ENCODE data around the gene COX15.
"Not testable (repeated sequence)": the region's sequence is repeated elsewhere in the genome, so short reads cannot be mapped to it uniquely, and the experiment has no call there.

The COX15 gene

DNA sequence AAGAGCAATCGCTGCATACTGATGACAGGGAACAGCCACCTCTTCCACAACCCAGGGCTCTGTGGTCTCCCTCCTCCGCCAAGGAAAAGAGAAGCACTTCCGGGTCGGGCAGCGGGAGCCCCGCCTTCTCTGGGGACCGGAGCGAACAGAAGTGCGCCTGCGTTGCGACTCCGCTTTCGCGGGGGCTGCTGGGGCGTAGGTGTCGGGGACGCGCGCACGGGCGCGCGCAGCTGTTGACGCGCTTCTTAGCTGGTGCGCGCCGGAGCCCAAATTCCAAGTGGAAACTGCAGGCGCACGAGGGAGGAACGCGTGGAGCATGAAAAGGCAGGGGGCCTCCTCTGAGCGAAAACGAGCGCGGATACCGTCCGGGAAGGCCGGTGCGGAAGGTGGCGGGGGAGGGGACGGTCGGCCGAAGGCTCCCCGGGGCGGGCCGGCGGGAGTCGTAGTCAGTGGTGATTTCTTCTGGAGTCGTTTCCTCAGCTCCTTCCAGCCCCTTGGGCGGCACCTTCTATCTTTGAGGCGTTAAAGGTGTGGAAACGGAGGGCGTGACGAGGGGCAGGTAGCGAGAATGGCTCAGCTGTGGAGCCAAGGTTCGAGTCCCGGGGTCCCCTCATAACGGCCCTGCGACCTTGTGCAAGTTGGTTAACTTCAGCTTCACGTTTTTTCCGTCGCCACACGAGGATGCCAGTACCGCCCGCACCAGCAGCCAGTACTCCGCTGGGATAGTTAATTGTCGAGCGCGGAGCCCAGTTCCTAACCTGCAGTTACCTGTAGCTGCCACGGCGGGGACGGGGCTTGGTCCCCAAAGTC, at the start of gene COX15, which contains the start of gene CUTC:
TSS of gene COX15 (minus strand) at position 95 of the 810 bp plus-strand sequence. CDS start at position 17, 78 bp downstream.
TSS of gene CUTC (plus strand) at position 202 of the 810 bp plus-strand sequence. CDS start at position 317, 115 bp downstream.
- peak; percentile 92 to 93 for DNase-seq

DNA sequence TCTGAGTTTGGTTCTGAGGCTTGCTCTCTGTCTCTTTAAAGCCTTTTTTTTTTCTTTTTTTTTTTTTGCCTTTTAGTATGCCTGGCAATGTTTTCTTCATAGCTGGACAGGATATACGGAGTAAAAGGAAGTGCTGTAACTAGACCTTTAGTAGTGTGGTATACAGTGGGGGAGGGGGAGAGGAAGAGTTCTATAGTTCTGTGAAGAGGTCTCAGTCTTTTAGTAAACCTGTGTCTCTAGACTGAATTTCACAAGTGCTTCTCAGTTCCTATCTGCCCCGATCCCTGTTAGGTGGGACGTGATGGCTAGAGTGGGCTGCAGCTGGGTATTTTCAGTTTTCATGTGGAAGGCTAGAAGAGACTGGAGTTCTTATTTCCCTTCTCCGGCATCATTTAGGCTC, 47.4 kb upstream of the COX15 start:
- DNase-seq: no peak

DNA sequence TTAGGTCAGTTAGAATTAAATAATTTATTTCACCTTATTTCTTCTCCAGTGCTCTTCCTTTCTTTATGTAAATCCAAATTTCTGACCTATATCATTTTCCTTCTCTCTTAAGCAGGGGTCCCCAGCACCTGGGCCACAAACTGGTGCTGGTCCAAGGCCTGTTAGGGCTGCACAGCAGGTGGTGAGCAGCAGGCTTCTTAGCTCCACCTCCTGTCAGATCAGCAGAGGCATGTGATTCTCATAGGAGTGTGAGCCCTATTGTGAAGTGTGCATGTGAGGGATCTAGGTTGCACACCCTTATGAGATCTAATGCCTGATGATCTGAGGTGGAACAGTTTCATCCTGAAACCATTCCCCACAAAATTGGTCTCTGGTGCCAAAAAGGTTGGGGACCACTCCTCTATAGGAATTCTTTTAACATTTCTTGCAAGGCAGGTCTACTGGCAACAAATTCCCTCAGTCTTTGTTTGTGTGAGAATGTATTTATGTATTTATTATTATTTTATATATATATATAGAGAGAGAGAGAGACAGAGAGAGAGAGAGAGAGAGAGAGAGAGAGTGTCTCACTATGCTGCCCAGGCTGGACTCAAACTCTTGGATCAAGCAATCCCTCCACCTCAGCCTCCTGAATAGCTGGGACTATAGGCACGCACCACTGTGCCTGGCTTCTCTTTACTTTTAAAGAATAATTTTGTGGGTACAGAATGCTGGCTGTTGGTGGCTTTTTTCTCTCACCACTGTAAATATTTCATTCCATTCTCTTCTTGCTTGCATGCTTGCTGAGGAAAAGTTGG, 46.2 kb upstream of the COX15 start:
- DNase-seq: no peak

DNA sequence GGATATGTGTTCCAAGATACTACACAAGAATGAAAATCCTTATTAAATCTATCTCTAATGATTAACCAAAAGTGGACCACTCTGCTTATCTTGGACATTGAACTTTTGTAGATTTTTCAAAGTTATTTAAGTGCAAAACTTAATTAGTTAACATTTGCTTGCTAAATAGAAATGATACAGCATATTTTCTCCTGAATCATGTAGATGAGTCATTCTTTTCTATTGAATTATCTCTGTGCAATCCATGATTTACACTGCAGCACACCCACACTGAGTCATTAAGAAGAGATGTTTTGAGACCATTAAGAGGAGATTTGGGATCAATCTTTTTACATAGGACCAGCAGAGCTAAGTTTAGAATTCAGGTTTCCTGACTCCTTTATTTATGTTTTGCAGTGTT, 43.9 kb upstream of the COX15 start:
- DNase-seq: no peak

DNA sequence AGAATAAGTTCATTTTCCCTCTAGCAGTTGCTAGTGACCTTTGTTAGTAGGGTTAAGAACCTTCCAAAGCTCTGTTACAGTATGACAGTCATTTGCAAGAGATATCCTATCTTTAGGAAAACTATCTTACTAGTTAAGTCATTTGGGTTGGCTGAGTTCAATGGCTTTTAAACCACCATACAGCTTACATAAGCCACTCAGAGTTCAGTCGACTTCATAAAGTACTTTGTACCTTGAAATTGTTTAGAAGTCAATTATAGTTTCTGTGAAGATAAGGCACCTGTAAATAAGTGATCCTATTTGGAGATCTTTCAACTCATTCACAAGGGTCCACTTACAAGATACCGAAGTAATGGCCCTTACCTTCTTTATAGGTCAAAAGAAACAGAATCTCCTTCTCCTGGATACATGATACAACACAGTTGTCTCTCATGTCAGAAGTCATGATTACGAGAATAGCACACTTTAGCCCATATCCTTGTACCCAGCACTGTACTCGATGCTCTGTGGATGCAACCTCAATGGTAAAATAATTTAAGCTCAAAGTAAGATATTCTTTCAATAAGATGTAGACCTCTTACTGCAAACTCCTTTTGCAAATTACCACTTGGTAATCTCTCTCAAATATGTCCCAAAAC, 38.6 kb upstream of the COX15 start:
- no peak for DNase-seq

DNA sequence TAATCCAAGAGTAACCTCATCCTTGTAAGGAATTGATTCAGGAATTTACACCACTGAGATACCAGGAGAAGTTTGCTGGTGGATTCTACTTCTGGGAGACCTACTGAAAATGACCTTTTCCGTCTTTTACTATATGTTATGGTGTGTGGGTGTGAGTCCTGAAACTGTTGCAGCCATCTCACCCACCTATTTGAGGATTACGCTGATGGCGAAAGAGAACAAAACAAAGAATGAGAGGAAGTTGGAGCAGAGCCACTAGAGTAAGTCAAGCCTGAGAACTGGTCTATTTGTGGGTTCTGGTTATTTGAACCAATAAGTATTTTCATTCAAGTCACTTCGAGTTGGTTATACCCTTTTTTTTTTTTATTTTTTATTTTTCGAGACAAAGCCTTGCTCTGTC, 37.8 kb upstream of the COX15 start:
- no peak for DNase-seq

DNA sequence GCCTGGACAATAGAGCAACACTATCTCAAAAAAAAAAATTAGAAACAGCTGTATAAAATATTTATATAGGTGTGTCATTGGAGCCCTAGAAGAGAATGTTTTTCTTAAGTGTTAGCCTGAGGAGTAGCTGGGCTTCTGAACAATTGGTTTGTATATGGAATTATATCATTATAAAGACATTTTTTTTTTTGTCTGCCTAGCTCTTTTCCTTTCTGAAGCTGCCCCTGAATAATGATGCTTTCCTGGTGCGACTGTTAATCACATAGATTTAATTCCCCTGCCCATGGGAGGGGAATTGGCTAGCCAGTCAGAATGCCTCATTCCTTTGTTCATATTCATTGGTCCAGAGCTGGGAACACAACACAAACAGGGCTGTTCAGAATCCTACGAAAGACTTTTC, 36.6 kb upstream of the COX15 start:
- DNase-seq: no peak

DNA sequence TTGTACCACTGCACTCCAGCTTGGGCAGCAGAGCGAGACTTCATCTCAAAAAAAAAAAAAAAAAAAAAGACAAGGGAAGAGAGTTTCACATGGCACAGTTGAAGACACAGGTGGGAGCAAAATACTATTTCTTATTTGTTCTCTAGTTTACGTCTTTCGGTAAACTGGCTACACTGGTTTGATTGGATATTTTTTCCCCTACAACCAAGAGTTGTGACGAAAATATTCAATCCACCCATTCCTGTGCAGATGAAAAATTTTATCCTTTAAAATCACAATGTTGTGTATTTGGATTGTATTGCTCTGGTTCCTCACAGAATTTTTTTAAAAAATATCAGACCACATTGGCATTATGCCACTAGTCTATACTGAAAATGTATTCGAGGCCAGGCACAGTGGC, 36.0 kb upstream of the COX15 start:
- DNase-seq: no peak

DNA sequence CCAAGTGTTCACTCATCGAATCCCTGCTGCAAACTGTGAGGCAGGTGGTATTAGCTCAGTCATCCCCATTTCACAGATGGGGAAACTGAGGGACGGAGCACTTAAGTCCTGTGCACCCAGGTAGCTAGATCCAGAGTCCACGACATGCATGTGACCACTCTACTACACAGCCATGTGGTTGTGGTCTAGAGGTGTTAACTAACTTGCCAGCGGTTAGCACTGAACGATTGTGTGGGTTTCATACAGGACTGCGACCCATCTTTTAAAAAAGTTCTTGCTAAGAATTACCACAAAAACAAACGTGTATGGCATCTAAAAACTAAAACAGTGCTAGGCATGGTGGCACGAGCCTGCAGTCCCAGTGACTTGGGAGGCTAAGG, 34.4 kb upstream of the COX15 start:
- no peak for DNase-seq

DNA sequence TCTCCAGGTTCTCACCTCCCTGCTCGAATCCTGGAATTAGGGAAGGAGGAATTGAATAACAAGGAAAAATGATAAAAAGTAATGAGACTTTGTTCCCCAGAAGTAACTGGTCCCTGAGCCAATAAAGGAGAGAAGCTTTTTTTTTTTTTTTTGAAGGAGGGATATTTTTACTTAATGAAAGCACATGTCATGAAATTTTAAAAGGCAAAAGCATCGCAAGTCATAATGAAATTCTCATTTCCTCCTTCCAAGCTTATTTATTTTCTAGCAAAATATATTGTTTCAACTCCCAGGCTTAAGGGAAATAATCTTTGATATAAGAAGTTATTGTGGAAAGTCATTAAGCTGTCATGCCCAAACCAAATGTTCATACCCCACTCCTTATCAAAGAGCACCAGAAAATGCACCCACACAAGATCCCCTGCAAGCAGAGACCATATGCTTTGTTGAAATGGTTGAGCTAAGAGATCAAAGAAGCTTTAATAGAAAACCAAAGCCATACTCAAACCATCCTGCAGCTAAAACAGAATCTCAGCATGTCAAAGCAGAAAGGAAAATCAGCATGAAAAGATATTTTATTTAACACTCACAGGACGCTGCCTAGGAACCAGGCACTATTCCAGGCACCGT, 33.9 kb upstream of the COX15 start:
- no peak for DNase-seq

DNA sequence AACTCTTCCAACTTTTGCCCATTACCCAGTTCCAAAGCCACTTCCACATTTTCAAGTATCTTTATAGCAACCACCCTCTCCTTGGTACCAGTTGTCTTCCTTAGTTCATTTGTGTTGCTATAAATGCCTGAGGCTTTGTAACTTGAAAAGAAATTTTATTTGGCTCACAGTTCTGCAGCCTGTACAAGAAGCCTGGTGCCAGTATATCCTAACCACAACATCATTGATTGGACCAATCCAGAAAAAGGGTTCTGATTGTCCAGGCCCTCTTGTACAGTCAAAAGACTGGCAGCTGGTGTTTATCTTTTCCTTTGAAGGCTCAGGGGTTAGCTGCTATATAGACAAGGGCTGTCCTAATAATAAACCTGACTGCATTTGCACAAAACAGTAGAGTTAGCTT, 29.4 kb upstream of the COX15 start:
- no peak for DNase-seq

DNA sequence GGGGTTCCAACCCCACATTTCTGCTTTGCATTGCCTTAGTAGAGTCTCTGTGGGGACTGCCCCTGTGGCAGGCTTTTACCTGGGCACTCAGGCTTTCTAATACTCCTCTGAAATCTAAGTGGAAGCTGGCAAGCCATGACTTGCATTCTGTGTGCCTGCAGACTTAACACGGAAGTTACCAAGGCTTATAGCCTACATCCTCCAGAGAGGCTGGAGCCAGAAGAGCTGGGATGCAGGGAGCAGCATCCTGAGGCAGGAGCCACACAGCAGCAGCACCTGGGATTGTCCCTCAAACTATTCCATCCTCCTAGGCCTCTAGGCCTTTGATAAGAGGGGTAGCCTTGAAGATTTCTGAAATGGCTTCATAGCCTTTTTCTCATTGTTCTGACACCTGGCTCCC, 28.4 kb upstream of the COX15 start:
- no peak for DNase-seq

DNA sequence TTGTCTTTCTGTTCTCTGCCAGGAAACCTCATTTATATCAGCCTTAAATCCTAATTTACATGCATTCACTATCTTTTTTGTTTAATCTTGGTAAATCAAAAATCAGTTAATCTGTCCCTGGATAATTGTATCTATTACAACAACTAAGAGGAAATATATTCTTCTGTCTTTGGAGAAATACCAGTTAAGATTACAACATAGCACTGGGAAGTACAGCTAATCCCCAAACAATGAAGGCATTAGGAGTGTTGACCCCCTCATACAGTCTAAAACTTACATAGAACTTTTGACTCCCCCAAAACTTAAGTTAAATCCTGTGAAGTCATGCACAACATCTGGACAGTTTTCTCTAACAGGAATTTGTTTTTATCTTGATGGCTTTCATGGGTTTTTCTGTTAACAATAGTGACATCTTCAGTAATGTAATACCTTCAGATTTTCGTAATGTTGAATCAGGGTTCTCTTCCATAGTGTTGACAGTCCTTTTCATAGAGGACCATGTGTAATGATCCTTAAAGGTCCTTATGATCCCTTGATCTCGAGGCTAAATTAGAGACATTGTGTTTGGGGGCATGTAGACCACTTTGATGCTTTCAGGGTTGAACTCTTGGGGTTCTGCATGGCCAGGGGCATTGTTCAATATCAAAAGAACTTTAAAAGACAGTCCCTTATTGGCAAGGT, 26.4 kb upstream of the COX15 start:
- DNase-seq: no peak

DNA sequence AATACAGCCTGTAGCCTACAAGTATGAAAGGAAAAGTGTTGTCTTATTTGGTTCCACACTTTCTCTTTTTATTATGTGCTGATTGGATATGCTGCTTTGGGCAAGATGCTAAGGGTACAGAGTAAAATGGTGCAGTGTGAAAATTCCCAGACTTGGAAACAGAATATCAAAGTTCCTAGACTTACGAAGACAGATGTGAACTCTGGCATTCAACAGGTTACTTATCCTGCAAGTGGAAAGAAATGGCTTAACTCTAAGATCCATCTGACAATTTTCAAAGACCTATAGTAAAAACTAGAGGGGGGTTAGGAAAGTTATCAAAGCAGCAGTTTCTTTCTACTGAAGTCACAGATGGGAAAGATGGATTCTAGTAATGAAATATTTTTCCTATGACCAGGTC, 24.2 kb upstream of the COX15 start:
- DNase-seq: no peak

DNA sequence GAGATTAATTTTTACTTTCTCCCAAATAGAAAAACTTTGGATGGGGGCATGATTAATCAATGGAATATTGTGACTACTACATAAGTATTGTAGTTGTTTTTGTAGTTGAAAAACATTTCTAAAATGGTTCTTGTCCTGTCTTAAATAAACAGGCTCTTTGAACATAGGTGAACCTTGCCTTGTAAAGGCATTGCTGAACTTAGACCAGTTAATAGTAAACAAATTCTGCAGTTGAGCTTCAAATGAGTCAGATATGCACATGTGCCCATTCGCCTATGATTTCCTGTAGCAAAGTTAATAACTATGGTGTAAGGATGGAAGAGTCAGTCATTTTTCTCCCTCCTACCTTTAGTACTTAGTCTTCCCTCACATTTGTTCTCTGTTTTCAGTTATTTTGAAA, 22.7 kb upstream of the COX15 start:
- DNase-seq: no peak

DNA sequence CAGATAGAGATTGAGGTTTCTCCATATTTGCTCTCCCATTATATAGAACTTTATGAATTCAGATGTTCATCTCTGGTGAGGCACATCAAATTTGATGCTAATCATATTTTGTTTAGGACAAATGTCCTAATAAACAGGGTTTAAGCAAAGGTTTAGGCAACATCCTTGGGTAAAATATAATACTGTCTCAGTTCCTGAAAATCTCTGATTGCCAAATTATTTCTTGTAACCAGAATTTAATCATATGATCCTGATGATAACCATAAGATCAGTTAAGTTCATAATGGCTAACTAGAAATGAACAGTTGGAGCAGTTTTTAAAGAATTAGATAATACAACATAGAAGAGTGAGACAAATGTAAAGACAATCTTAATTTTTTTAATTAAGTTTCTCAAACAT, 18.7 kb upstream of the COX15 start:
- no peak for DNase-seq

DNA sequence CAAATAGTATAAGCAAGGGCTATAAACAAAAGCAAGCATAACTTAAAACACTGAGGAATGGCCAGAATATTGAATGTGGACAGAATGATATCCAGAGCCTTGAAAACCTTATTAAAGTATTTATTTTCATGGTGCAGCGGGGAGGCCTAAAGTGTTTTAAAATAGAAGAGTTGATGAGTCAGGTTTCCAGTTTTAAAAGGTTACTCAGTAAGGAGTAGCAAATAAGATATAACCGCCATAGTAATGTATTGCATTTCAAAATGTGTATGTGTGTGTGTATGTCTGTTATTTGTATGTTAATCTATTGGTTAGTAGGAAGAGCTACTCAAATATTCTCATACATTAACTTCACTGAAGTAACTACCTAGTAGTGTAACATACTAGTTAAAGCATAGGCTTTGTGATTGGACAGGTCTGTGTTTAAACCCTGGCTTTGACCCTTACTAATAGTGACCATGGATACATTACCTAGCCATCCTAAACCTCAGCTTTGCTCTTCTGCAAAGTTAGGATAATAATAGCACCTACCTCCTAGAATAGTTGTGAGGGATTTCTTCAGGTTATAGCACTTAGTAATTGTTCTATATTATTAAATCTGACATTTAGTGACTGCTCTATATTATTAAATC, 17.0 kb upstream of the COX15 start:
- no peak for DNase-seq

DNA sequence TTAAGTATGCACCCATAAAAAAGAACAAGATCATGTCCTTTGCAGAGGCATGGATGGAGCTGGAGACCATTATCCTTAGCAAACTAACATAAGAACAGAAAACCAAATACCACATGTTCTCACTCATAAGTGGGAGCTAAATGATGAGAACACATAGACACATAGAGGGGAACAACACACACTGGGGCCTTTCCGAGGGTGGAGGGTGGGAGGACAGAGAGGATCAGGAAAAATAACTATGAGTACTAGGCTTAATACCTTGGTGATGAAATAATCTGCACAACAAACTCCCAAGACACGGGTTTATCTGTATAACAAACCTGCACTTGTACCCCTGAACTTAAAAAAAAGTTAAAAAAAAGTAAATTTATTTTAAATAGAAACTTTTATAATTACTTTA, 14.2 kb upstream of the COX15 start:
- not testable (repeated sequence) for DNase-seq

DNA sequence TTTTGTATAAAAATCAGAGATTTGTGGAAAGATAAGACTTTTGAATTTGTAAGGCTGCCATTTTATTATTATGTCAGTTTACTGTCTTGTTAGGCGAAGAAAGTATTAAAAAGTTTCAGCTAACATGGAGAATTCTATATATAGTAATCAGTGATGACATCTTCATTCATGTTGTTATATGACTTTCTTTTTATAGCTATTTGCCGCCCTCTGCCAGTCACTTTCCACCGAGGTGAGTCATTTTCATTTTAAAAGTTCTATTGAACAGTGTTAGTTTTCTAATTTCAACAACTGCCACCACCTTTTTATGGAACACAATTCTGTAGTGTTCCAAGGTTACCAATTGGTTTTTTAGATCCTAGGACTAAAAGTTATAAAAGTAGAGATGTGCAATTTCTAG, 11.9 kb upstream of the COX15 start:
- DNase-seq: no peak

DNA sequence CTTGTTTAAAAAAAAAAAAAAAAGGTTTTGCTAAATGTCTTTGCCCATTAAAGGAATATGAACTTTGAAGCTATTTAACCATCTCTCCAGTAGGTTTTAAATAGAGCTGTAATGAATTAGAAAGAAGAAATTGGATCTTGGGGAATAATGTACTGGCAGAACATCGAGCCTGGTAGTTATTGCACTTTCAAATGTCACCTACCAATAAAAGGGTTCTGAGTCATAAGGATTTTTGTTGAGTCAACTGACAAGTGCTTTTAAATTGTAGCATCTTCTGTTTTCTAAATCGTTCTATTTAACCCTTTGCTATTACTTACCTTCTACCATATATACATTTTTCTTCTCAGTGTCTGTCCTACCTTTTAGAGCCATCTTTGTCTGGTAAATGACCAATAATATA, 10.8 kb upstream of the COX15 start:
- no peak for DNase-seq

DNA sequence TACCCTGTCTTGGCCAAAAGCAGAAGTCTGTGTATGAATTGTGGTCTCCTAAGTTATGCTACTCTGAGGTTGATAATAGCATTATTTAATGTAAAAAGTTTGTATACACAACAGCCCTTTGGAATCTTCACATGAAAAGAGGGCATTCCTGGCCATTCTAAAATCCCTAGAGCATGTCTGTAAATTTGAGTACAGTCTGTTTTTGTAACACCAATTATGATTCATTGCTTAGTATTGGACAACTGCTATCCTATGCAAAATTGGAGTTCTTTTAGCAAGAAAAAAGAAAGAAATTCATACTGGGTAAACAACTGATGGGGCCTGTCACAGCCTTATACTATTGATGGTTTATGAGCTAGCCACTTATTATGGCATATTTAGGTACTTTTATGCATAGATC, 10.3 kb upstream of the COX15 start:
- DNase-seq: no peak

DNA sequence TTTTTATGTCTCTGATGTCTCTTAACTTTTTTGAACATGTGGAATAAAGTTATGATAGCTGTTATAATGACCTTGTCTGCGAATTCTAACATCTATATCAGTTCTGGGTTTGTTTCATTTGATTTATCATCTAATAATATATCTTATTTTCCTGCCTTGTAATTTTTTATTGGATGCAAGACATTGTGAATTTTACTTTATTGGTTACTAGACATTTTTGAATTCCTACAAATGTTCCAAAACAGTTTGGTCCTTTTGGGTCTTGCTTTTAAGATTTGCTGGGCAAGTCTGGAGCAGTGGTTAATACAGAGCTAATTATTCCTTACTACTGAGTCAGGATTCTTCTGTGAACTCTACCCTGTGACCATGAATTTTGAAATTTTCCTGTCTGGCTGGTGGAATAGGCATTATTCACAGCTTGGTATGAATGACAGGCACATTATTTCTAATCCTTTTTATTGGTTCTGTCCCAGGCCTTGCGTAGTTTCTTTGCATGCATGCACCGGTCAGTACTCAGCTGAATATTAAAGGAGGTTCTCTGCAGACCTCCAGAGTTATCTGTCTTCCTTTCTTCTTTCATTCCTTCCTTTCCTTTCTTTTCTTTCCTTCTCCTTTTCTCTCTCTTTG, 9.1 kb upstream of the COX15 start:
- no peak for DNase-seq
